Activated T-cell treated with anti-CD3 and anti-CD28 coated beads for 48 hours (primary cell): ENCODE measurements around the gene TMC8.
A peak's percentile ranks its signal among the peaks of the same experiment; 100 is the strongest.
"Not testable (repeated sequence)": the region's sequence is repeated elsewhere in the genome, so short reads cannot be mapped to it uniquely, and the experiment has no call there.

Experiments
- DNase-seq: peaks from one replicate; pipeline ENCODE4 v3.0.0-alpha.2; 2020; ENCODE audit warnings: low read depth

Gene TMC8

GRCh38 chr17:78110363-78111015 lies 20.1 kb upstream of the TMC8 start:
- DNase-seq: no peak

- no peak for DNase-seq
Observed at GRCh38 chr17:78111016-78111726, 19.4 kb upstream of the TMC8 start.

GRCh38 chr17:78111727-78112517 lies 18.6 kb upstream of the TMC8 start:
- no peak for DNase-seq

- peak; percentile 79 for DNase-seq
Observed at GRCh38 chr17:78112518-78113471, 17.8 kb upstream of the TMC8 start.

- no peak for DNase-seq
Observed at GRCh38 chr17:78113804-78114785, 16.5 kb upstream of the TMC8 start.

GRCh38 chr17:78114831-78115723 lies 15.5 kb upstream of the TMC8 start:
- no peak for DNase-seq

- DNase-seq: not testable (repeated sequence)
Observed at GRCh38 chr17:78115803-78116202, 14.8 kb upstream of the TMC8 start.

GRCh38 chr17:78116411-78116810 lies 14.2 kb upstream of the TMC8 start:
- DNase-seq: no peak

- no peak for DNase-seq
Observed at GRCh38 chr17:78117027-78117981, 13.3 kb upstream of the TMC8 start.

- DNase-seq: no peak
Observed at GRCh38 chr17:78118801-78119241, 11.8 kb upstream of the TMC8 start.

- no peak for DNase-seq
Observed at GRCh38 chr17:78120537-78120936, 10.0 kb upstream of the TMC8 start.

- DNase-seq: no peak
Observed at GRCh38 chr17:78120971-78121800, 9.4 kb upstream of the TMC8 start.

- DNase-seq: no peak
Observed at GRCh38 chr17:78121801-78122215, 8.8 kb upstream of the TMC8 start.

GRCh38 chr17:78122216-78122930 lies 8.2 kb upstream of the TMC8 start:
- no peak for DNase-seq

- DNase-seq: no peak
Observed at GRCh38 chr17:78122931-78123249, 7.7 kb upstream of the TMC8 start.

- no peak for DNase-seq
Observed at GRCh38 chr17:78123258-78123929, 7.2 kb upstream of the TMC8 start.
